AG08395 (cell line): ENCODE measurements around the gene RPS27L.
"Not testable (repeated sequence)": the region's sequence is repeated elsewhere in the genome, so short reads cannot be mapped to it uniquely, and the experiment has no call there.

Experiments
- DNase-seq: peaks from one replicate; pipeline ENCODE4 v3.0.0; 2012; ENCODE audit warnings: mixed read lengths, low spot score

RPS27L gene

DNA sequence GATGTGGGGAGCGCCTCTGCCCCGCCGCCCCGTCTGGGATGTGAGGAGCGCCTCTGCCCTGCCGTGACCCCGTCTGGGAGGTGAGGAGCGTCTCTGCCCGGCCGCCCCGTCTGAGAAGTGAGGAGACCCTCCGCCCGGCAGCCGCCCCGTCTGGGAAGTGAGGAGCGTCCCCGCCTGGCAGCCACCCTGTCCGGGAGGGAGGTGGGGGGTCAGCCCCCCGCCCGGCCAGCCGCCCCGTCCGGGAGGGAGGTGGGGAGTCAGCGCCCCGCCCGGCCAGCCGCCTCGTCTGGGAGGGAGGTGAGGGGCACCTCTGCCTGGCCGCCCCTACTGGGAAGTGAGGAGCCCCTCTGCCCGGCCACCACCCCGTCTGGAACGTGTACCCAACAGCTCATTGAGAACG lies 58.4 kb downstream of the RPS27L start:
- DNase-seq, result not testable (repeated sequence)
